ENCODE measurements around the gene JAK3.

- TF ChIP-seq CTCF (IDR thresholded peaks at IDR 0.05) (no peak), POLR2A (IDR thresholded peaks at IDR 0.05) (no peak)
These were observed 21.2 kb downstream of the JAK3 start for GRCh38 chr19:17826508-17827056.

Measured in ovary (tissue), 3 donors.